Fibroblast of lung (primary cell): Measurements from ENCODE around the gene USP36.

Experiments used
- EZH2 ChIP-seq: IDR thresholded peaks from 2 replicates; pipeline ENCODE4 v1.5.1; 2012; ENCODE audit warnings: low read length, control low read depth, mild to moderate bottlenecking; ENCODE audit errors: missing control alignments
- TF ChIP-seq, protein P1 (sequence below), 2 donors: IDR thresholded peaks in 1 of 2; conservative IDR thresholded peaks in 1 of 2; 1 replicate in 1 of 2; 2 replicates in 1 of 2; pipeline ENCODE4 v1.5.1; 2011 to 2012; ENCODE audit warnings: low read length in 2 of 2, control low read depth in 1 of 2, inconsistent platforms in 1 of 2, low read depth in 1 of 2, mild to moderate bottlenecking in 1 of 2

DNA sequence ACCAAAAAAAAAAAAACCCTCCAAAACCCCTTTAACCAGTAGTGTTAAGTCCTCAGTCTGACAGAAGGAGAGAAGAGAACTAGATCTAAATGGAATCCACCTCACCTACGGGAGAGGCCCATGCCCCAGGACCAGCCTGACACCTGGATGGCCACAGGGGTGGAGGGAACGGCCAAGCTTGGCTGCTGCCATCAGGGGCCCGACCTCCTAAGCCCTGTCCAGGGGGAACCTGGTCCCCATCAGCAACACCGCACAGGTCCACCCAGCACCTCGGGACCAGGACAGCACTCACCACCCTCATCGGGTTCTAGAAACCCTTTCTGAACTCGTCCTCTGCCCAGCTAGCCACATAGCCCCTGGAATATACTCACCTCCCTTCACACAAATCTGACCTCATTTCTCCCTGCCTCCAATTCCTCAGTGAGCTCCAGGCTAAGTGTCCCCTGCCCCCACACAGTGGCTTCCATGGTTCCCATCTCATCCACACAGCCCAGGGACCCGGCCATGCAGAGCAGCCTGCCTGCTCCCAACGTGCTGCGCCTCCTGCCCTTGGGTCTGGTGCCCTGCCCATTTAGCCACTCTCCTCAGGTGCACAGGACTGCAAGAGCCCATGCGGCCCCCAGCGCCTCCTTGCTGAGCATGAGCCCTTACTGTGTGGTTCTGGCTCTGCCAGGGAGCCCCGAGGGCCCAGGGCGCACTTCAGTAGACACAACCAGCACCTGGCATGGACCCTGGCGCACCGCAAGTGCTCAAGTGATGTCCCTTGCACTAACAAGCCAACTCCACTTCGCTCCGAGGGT is 40.3 kb downstream of the USP36 start:
- TF ChIP-seq, protein P1, sequence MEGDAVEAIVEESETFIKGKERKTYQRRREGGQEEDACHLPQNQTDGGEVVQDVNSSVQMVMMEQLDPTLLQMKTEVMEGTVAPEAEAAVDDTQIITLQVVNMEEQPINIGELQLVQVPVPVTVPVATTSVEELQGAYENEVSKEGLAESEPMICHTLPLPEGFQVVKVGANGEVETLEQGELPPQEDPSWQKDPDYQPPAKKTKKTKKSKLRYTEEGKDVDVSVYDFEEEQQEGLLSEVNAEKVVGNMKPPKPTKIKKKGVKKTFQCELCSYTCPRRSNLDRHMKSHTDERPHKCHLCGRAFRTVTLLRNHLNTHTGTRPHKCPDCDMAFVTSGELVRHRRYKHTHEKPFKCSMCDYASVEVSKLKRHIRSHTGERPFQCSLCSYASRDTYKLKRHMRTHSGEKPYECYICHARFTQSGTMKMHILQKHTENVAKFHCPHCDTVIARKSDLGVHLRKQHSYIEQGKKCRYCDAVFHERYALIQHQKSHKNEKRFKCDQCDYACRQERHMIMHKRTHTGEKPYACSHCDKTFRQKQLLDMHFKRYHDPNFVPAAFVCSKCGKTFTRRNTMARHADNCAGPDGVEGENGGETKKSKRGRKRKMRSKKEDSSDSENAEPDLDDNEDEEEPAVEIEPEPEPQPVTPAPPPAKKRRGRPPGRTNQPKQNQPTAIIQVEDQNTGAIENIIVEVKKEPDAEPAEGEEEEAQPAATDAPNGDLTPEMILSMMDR (conservative IDR thresholded peaks at IDR 0.05 in 1 of 2, IDR thresholded peaks at IDR 0.05 in 1 of 2; ENCODE audit: low read depth in 1 of 2, low read length in 2 of 2): no peak
- TF ChIP-seq EZH2: no peak
